Epithelial cell of proximal tubule (primary cell): ENCODE results near the gene SFMBT2. TPM values are rescaled to one million over a fixed set of nuclear protein-coding genes. Genes with fewer than 3 reads are reported as not detected.

Experiments
- DNase-seq: peaks from one replicate; pipeline ENCODE4 v3.0.0-alpha.2; 2011; ENCODE audit warnings: low read depth
- H3K4me3 ChIP-seq: 2 replicates; pipeline ENCODE4 v1.5.1; 2011; ENCODE audit warnings: low read depth, mild to moderate bottlenecking, low read length
- CTCF ChIP-seq: conservative IDR thresholded peaks from 2 replicates; pipeline ENCODE4 v1.5.1; 2012; ENCODE audit warnings: low read depth, mild to moderate bottlenecking, low read length
- total RNA-seq: library from RNA; depleted of rRNA; stranded (reverse); fragments of >200 nt; gene quantifications from 2 replicates; pipeline ENCODE4 v1.2.3, GENCODE V29; 2015

SFMBT2 gene
- total RNA-seq, 1 donor from 2014 or later: 2.4 TPM

GRCh38 chr10:7340179-7340874 lies 70.5 kb downstream of the SFMBT2 start:
- H3K4me3 ChIP-seq: no peak overlapping the region
- no peak for DNase-seq
- no peak for TF ChIP-seq CTCF

DNA sequence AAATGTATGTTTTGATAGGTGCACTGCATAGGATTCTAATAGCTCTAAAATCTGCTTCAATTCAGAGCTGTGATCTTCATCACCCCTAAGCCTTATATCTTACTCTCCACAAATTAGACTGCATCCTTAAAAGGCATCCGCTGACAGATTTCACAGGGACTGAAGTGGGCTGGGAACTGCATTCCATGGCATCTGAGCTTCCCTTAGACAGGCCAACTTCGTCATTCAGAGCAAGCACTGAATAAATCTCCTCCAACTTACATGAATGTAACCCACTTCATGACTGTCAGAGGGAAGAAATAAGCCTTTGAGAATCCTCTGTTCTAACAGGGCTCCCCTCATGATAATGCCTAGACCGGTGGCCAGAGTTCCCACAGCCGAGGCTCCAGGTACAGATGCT lies 71.3 kb downstream of the SFMBT2 start:
- H3K4me3 ChIP-seq: no peak overlapping the region
- no peak for TF ChIP-seq CTCF
- no peak for DNase-seq

DNA sequence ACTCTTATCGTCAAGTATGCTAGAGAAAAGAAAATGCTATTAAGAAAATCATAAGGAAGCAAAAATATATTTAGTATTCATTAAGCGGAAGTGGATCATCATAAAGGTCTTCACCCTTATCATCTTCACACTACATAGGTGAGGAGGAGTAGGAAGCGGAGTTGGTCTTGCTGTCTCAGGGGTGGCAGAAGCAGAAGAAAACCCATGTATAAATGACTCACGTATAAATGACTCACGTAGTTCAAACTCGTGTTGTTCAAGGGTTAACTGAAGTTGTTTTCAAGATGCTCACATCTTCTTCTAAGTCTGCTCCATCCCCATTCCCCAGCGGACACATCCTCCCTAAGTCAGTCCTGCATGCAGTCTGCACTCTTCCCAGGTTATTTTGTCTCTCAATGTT lies 72.4 kb downstream of the SFMBT2 start:
- no peak for DNase-seq
- TF ChIP-seq CTCF: no peak

GRCh38 chr10:7337431-7338171 lies 73.2 kb downstream of the SFMBT2 start:
- TF ChIP-seq CTCF: no peak
- no peak overlapping the region for H3K4me3 ChIP-seq
- no peak for DNase-seq

More for the DNA sequence above, 72.4 kb downstream of the SFMBT2 start:
- no peak overlapping the region for H3K4me3 ChIP-seq

- no peak overlapping the region for H3K4me3 ChIP-seq
- no peak for TF ChIP-seq CTCF
- DNase-seq: no peak
Observed at GRCh38 chr10:7335977-7336376, 74.9 kb downstream of the SFMBT2 start.

- DNase-seq: no peak
- no peak for TF ChIP-seq CTCF
- H3K4me3 ChIP-seq: no peak overlapping the region
Observed at GRCh38 chr10:7334642-7334964, 76.2 kb downstream of the SFMBT2 start.
